DOHH2 (cell line): ENCODE data around the gene GMPR2.

Source experiments
- H3F3A ChIP-seq: fragments of 200-600 bp; sonication (generic), shearing (Covaris generic); 2 replicates; pipeline ENCODE4 v1.6.0; 2016; ENCODE audit warnings: antibody characterized with exemption, mild to moderate bottlenecking; ENCODE audit not compliant: control insufficient read depth, insufficient read depth
- H3K27ac ChIP-seq: fragments of 200-600 bp; sonication (generic); 2 replicates; pipeline ENCODE4 v1.5.1; 2014; ENCODE audit warnings: low read depth, mild to moderate bottlenecking, low read length, moderate library complexity
- H3K27me3 ChIP-seq: fragments of 200-600 bp; sonication (generic); 2 replicates; pipeline ENCODE4 v1.6.1; 2014; ENCODE audit warnings: mild to moderate bottlenecking, low read length, mixed read lengths; ENCODE audit not compliant: control insufficient read depth
- H3K36me3 ChIP-seq: fragments of 200-600 bp; sonication (generic); 2 replicates; pipeline ENCODE4 v1.6.1; 2014; ENCODE audit warnings: mild to moderate bottlenecking, low read length, moderate library complexity, mixed read lengths; ENCODE audit not compliant: control insufficient read depth
- H3K4me1 ChIP-seq: fragments of 200-600 bp; sonication (generic); 2 replicates; pipeline ENCODE4 v1.6.1; 2014; ENCODE audit warnings: mild to moderate bottlenecking, low read length, mixed read lengths; ENCODE audit not compliant: control insufficient read depth
- H3K4me2 ChIP-seq: fragments of 200-600 bp; sonication (generic); 2 replicates; pipeline ENCODE4 v1.6.0; 2014; ENCODE audit warnings: mild to moderate bottlenecking, low read length, moderate library complexity
- H3K4me3 ChIP-seq: fragments of 200-600 bp; sonication (generic); 2 replicates; pipeline ENCODE4 v1.5.1; 2014; ENCODE audit warnings: mild to moderate bottlenecking, low read length, mixed read lengths
- H3K79me2 ChIP-seq: fragments of 200-600 bp; sonication (generic); 2 replicates; pipeline ENCODE4 v1.6.1; 2014; ENCODE audit warnings: mild to moderate bottlenecking, low read length, mixed read lengths; ENCODE audit not compliant: control insufficient read depth
- H3K9me2 ChIP-seq: fragments of 200-600 bp; sonication (generic); replicated peaks from 2 replicates; pipeline ENCODE4 v1.6.1; 2014; ENCODE audit warnings: mild to moderate bottlenecking, low read length, mixed read lengths; ENCODE audit not compliant: control insufficient read depth
- H3K9me3 ChIP-seq: fragments of 200-600 bp; sonication (generic); 2 replicates; pipeline ENCODE4 v1.6.1; 2014; ENCODE audit warnings: antibody characterized with exemption, low read length, mixed read lengths; ENCODE audit not compliant: control insufficient read depth, insufficient read depth
- H4K20me1 ChIP-seq: fragments of 200-600 bp; sonication (generic); 2 replicates; pipeline ENCODE4 v1.6.0; 2014; ENCODE audit warnings: low read depth, mild to moderate bottlenecking, antibody characterized with exemption, low read length, moderate library complexity; ENCODE audit not compliant: control insufficient read depth, insufficient read depth
- EZH2phosphoT487 ChIP-seq: fragments of 200-600 bp; sonication (generic); IDR thresholded peaks from 2 replicates; pipeline ENCODE4 v1.6.1; 2017; ENCODE audit warnings: borderline replicate concordance, mild to moderate bottlenecking, antibody characterized with exemption, low read length, moderate library complexity, mixed read lengths
- TF ChIP-seq, protein P1 (sequence below): fragments of 200-600 bp; sonication (generic); IDR thresholded peaks from one replicate; pipeline ENCODE4 v1.5.1; 2014; ENCODE audit warnings: antibody characterized with exemption, mild to moderate bottlenecking, low read depth, low read length; ENCODE audit not compliant: poor library complexity, severe bottlenecking

The GMPR2 gene

DNA sequence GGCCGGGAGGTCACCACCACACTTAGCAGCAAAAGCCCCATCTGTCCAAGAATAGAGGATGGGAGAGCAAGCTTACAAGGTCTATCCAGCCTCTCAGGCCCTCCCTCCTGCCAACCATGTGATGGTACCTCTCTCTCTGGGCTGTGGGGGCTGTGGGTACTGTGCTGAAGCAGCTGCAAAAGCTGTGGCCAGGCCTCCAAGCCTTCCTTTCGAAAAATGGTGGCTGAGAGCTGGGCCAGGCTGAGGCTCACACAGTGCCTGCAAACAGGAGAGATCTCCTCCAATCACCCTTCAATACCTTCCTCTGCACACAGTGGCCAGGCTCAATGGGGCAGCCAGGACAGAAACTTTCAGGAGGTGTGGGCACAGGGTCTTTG is 45.2 kb upstream of the GMPR2 start:
- no peaks in the 10 kb centered on the region for H3K27me3 ChIP-seq
- H3K79me2 ChIP-seq, result peaks cover 24% of the 10 kb centered on the region
- TF ChIP-seq, protein P1, sequence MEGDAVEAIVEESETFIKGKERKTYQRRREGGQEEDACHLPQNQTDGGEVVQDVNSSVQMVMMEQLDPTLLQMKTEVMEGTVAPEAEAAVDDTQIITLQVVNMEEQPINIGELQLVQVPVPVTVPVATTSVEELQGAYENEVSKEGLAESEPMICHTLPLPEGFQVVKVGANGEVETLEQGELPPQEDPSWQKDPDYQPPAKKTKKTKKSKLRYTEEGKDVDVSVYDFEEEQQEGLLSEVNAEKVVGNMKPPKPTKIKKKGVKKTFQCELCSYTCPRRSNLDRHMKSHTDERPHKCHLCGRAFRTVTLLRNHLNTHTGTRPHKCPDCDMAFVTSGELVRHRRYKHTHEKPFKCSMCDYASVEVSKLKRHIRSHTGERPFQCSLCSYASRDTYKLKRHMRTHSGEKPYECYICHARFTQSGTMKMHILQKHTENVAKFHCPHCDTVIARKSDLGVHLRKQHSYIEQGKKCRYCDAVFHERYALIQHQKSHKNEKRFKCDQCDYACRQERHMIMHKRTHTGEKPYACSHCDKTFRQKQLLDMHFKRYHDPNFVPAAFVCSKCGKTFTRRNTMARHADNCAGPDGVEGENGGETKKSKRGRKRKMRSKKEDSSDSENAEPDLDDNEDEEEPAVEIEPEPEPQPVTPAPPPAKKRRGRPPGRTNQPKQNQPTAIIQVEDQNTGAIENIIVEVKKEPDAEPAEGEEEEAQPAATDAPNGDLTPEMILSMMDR, result no peak
- no peak for TF ChIP-seq EZH2phosphoT487
- H3K9me3 ChIP-seq, result no peaks in the 10 kb centered on the region
- peak overlapping the region; percentile 80 for H3K4me3 ChIP-seq
- peak overlapping the region; percentile 90 for H3K4me2 ChIP-seq
- H3K27ac ChIP-seq, result no peak overlapping the region
- no peaks in the 10 kb centered on the region for H4K20me1 ChIP-seq
- H3K9me2 ChIP-seq, result no peaks in the 10 kb centered on the region
- peaks cover 75% of the 10 kb centered on the region for H3K36me3 ChIP-seq
- H3F3A ChIP-seq, result peaks cover 13% of the 10 kb centered on the region
- peaks cover 21% of the 10 kb centered on the region for H3K4me1 ChIP-seq

DNA sequence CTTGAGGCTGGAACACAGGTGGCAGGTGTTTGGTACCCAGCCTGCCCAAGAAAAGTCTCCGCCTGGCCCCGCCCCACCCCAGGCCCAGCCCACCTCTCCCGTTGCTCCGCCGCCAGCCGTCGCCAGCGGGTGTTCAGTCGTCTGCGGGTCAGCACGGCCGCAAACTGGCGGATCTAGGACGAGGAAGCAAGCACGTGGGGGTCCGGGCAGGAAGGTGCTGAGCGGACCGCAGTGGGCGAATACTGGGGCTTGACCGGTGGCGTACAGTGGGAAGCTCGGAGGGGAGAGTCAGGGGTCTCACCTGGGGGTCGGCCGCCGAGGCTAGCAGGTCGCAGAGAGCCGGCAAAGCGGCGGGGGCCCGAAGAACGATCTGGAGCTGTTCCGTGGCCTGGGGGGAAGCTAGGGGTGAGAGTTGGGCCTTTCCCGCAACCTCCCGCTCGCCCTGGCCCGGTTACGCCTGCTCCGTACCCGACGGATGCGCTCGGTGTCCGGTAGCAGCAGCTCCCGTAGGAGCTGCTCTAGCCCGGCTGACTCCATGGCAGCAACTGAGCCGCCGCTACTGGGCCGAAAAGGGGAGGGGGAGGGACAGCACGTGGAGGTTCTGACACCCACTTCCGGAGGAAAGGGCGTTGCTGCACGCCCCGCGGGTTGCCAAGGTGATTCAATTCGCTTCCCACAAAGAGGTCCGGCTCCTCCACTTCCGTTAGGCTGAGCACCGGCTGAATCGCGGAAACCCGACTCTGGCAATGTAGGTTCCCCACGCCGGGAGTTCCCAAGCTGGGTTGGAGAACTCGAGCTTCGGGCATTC is 44.3 kb upstream of the GMPR2 start, which contains the start of gene IPO4:
TSS of gene IPO4 (minus strand) at position 566 of the 808 bp plus-strand sequence. CDS start at position 537, 29 bp downstream.
- Histone ChIP-seq H3K27ac (peak within 1 kb of the TSS; percentile 48), H4K20me1 (no peaks in the 10 kb centered on the region), H3K4me1 (peaks cover 21% of the 10 kb centered on the region), H3K9me2 (no peaks in the 10 kb centered on the region), H3K36me3 (peaks cover 73% of the 10 kb centered on the region), H3K27me3 (no peaks in the 10 kb centered on the region), H3K9me3 (no peaks in the 10 kb centered on the region), H3K4me2 (peak within 1 kb of the TSS; percentile 90), H3K4me3 (peak within 1 kb of the TSS; percentile 80), H3F3A (peaks cover 13% of the 10 kb centered on the region), H3K79me2 (peaks cover 30% of the 10 kb centered on the region)
- no peak for TF ChIP-seq EZH2phosphoT487
- TF ChIP-seq, protein P1, result no peak

DNA sequence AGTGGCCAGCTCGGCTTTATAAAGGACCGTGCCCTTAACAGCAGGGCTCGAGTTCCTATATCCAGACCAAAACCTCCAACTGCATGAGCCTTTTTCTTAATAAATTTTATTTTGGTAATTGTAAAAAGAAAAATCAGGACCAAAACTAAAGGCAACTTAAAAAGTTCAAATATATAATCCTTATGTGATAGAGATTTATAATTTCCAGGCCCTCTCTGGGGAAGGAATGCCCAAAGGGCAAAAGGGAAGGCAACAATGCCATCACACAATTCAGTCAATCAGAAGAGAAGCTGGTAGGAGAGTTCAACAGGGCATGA is 43.7 kb upstream of the GMPR2 start:
- no peak for TF ChIP-seq EZH2phosphoT487
- TF ChIP-seq, protein P1, result no peak
- H3K79me2 ChIP-seq, result peaks cover 32% of the 10 kb centered on the region
- H3K9me2 ChIP-seq, result no peaks in the 10 kb centered on the region
- H3K4me1 ChIP-seq, result peaks cover 23% of the 10 kb centered on the region
- H3K9me3 ChIP-seq, result no peaks in the 10 kb centered on the region
- peak overlapping the region; percentile 80 for H3K4me3 ChIP-seq
- peaks cover 71% of the 10 kb centered on the region for H3K36me3 ChIP-seq
- no peaks in the 10 kb centered on the region for H3K27me3 ChIP-seq
- peaks cover 14% of the 10 kb centered on the region for H3F3A ChIP-seq
- H3K27ac ChIP-seq, result peak overlapping the region; percentile 25; the same call in 1 of the 2 replicates
- peak overlapping the region; percentile 90 for H3K4me2 ChIP-seq
- no peaks in the 10 kb centered on the region for H4K20me1 ChIP-seq
